Osteoblast (primary cell): ENCODE results near the gene GSE1. TPM values are rescaled to one million over a fixed set of nuclear protein-coding genes. Genes with fewer than 3 reads are reported as not detected.

ENCODE experiments used
- DNase-seq: peaks from one replicate; pipeline ENCODE4 v3.0.0; 2011; ENCODE audit warnings: low spot score, mixed read lengths; ENCODE audit not compliant: insufficient read length; ENCODE audit errors: missing footprints
- H2AFZ ChIP-seq: 2 replicates; pipeline ENCODE4 v1.6.0; 2011; ENCODE audit warnings: mild to moderate bottlenecking, low read length
- H3K27ac ChIP-seq: 2 replicates; pipeline ENCODE4 v1.5.1; 2011; ENCODE audit warnings: mild to moderate bottlenecking, low read depth, low read length, moderate library complexity
- H3K27me3 ChIP-seq: 2 replicates; pipeline ENCODE4 v1.6.0; 2012; ENCODE audit warnings: mild to moderate bottlenecking, control low read depth, inconsistent platforms, low read length, moderate library complexity; ENCODE audit not compliant: insufficient read depth
- H3K36me3 ChIP-seq: 2 replicates; pipeline ENCODE4 v1.5.1; 2011; ENCODE audit warnings: mild to moderate bottlenecking, low read length, control low read depth, moderate library complexity; ENCODE audit not compliant: insufficient read depth
- H3K4me1 ChIP-seq: 2 replicates; pipeline ENCODE4 v1.5.1; 2011; ENCODE audit warnings: mild to moderate bottlenecking, low read length, control low read depth, moderate library complexity; ENCODE audit not compliant: insufficient read depth
- H3K4me2 ChIP-seq: 2 replicates; pipeline ENCODE4 v1.6.0; 2011; ENCODE audit warnings: mild to moderate bottlenecking, low read length; ENCODE audit not compliant: insufficient read depth
- H3K4me3 ChIP-seq: fragments of 200-600 bp; sonication (generic); 3 replicates; pipeline ENCODE4 v1.5.1; 2012; ENCODE audit warnings: mild to moderate bottlenecking, low read length, inconsistent platforms; ENCODE audit not compliant: insufficient read depth
- H3K79me2 ChIP-seq: 2 replicates; pipeline ENCODE4 v1.6.0; 2012; ENCODE audit warnings: mild to moderate bottlenecking, low read length, control low read depth, inconsistent platforms; ENCODE audit not compliant: insufficient read depth
- H3K9me3 ChIP-seq: 2 replicates; pipeline ENCODE4 v1.5.1; 2011; ENCODE audit warnings: low read depth, low read length, control low read depth
- H4K20me1 ChIP-seq: 2 replicates; pipeline ENCODE4 v1.6.0; 2012; ENCODE audit warnings: mild to moderate bottlenecking, low read length, control low read depth; ENCODE audit not compliant: insufficient read depth
- total RNA-seq: library from RNA; depleted of rRNA; stranded (reverse); fragments of >200 nt; gene quantifications from 2 replicates; pipeline ENCODE4 v1.2.3, GENCODE V29; 2012
- TF ChIP-seq, protein P1 (sequence below): IDR thresholded peaks from 2 replicates; pipeline ENCODE4 v1.5.1; 2011; ENCODE audit warnings: mild to moderate bottlenecking, low read depth, low read length, moderate library complexity; ENCODE audit errors: extremely low read depth

Gene GSE1
- total RNA-seq, 1 donor, result 49.6 TPM

DNA sequence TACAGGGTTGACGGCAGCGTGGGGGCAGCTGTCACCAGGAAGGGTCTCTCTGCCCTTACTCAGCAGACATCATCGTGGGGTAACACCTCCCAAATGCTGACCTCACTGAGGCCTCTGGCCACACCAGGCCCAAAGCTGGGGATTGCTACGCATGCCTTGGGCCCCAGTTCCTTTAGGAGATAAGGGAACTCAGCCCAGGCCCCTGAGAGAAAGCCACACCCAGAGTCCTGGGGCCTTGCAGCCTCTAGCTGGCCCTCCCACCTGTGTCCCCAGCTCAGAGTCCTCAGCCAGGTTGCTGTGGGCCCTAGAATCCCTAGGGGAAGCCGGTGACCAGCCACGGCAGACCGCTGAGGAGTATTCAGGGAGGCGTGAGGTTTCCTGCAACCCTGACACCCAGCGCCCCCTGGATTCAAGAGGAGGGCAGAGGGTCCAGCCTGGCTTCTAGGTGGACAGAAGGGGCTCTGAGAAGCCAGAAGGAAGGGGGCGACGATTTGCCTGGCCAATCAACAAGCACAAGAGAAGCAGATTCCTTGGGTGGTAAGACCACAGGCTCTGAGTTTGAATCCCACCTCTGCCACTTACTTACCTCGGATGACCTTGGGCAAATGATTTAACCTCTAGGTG lies 85.9 kb downstream of the GSE1 start:
- TF ChIP-seq, protein P1, sequence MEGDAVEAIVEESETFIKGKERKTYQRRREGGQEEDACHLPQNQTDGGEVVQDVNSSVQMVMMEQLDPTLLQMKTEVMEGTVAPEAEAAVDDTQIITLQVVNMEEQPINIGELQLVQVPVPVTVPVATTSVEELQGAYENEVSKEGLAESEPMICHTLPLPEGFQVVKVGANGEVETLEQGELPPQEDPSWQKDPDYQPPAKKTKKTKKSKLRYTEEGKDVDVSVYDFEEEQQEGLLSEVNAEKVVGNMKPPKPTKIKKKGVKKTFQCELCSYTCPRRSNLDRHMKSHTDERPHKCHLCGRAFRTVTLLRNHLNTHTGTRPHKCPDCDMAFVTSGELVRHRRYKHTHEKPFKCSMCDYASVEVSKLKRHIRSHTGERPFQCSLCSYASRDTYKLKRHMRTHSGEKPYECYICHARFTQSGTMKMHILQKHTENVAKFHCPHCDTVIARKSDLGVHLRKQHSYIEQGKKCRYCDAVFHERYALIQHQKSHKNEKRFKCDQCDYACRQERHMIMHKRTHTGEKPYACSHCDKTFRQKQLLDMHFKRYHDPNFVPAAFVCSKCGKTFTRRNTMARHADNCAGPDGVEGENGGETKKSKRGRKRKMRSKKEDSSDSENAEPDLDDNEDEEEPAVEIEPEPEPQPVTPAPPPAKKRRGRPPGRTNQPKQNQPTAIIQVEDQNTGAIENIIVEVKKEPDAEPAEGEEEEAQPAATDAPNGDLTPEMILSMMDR, result no peak
- no peaks in the 10 kb centered on the region for H4K20me1 ChIP-seq
- H3K27me3 ChIP-seq, result peaks cover 31% of the 10 kb centered on the region
- no peaks in the 10 kb centered on the region for H3K9me3 ChIP-seq
- no peaks in the 10 kb centered on the region for H3K36me3 ChIP-seq
- no peaks in the 10 kb centered on the region for H3K79me2 ChIP-seq
- H3K4me2 ChIP-seq, result peak overlapping the region; percentile 34
- H3K27ac ChIP-seq, result no peak overlapping the region
- peak; percentile 77 for DNase-seq
- no peak overlapping the region for H2AFZ ChIP-seq
- H3K4me3 ChIP-seq, result no peak overlapping the region
- peaks cover 5% of the 10 kb centered on the region for H3K4me1 ChIP-seq

DNA sequence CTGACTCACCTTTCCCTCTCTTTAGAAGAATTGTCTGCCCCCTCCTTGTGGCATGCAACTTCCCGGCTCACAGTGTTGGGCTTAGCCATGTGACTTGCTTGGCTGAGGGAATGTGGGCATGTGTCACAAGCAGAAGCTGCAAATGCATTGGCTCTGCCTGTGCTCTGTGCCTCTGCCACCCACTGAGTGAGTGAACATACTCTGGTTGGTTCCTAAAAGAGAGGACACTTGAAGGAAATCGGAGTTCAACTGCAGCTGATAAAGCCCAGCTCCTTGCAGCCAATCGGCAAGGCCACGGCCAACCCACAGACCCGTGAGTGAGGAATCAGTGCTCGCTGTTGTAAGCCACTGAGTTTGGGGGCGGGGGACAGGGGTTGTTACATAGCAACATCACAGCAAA lies 86.5 kb downstream of the GSE1 start:
- peaks cover 5% of the 10 kb centered on the region for H3K4me1 ChIP-seq
- peak overlapping the region; percentile 49 for H2AFZ ChIP-seq
- TF ChIP-seq, protein P1, result no peak
- H3K4me3 ChIP-seq, result no peak overlapping the region
- H3K4me2 ChIP-seq, result peak overlapping the region; percentile 34
- no peak overlapping the region for H3K27ac ChIP-seq
- peaks cover 31% of the 10 kb centered on the region for H3K27me3 ChIP-seq
- no peaks in the 10 kb centered on the region for H3K79me2 ChIP-seq
- H4K20me1 ChIP-seq, result no peaks in the 10 kb centered on the region
- DNase-seq, result peak; percentile 94
- no peaks in the 10 kb centered on the region for H3K36me3 ChIP-seq
- H3K9me3 ChIP-seq, result no peaks in the 10 kb centered on the region

DNA sequence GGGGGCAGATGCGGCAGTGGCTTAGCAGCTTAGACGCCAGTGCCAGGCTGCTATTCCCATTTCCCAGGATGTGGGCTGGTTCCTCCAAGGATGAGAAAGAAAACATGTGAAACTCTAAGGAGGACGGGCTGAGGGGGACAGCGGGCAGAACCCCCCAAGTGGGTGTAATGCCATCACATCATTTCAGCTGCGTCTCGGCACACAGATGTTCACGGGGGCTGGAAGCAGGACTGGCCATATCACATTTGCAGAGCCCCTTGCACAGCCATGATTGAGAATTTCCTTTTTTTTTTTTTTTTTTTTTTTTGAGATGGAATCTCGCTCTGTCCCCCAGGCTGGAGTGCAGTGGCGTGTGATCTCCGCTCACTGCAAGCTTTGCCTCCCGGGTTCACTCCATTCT lies 90.9 kb downstream of the GSE1 start:
- H3K79me2 ChIP-seq, result no peaks in the 10 kb centered on the region
- H3K4me3 ChIP-seq, result no peak overlapping the region
- H3K27me3 ChIP-seq, result no peaks in the 10 kb centered on the region
- H3K4me1 ChIP-seq, result peaks cover 5% of the 10 kb centered on the region
- H3K4me2 ChIP-seq, result no peak overlapping the region
- H4K20me1 ChIP-seq, result no peaks in the 10 kb centered on the region
- TF ChIP-seq, protein P1, result no peak
- peak; percentile 54 for DNase-seq
- no peak overlapping the region for H2AFZ ChIP-seq
- H3K27ac ChIP-seq, result no peak overlapping the region
- H3K9me3 ChIP-seq, result no peaks in the 10 kb centered on the region
- H3K36me3 ChIP-seq, result no peaks in the 10 kb centered on the region

DNA sequence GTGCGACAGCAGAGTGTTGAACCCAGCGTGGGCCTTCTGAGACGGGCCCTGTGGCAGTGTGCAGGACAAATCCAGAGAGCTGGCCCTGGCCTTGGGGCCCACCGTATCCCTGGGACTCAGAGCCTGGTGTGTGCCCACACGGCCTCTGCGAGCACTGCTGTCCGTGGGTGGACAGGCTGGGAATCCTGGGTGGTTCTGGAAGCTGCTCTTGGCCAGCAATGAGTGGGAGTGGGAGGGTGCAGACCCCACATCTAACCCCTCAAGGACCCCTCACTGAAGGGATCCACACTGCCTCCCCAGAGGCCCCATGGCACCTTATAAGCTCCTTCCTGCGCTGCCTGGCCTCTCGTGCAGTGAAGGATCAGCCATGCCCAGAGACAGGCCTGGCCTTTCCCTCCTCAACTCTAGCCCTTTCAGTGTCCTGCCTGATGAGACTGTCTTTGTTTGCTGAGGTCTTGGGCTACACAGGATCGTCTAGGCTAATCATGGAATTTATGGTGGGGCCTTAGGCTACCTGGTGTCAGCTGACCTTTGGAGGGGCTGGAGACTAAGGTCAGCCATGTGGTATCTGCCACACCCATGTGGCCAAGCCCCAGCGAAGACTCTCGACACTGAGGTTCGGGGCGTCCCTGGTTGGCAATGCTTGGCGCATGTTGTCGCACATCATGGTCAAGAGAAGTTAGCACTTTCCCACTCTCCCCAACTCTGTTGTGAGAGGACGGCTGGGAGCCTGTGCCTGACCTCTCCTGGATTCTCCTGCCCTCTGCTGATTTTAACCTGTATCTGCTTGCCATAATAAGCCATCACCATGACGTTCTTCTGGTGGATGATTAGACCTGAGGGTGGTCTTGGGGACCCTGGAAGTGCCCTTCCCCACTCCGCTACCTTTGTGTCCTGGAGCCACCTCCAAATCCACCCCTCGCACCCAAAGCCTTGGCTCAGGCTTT lies 92.1 kb downstream of the GSE1 start:
- no peaks in the 10 kb centered on the region for H3K4me1 ChIP-seq
- no peaks in the 10 kb centered on the region for H3K9me3 ChIP-seq
- H3K4me3 ChIP-seq, result no peak overlapping the region
- no peak overlapping the region for H2AFZ ChIP-seq
- no peak overlapping the region for H3K27ac ChIP-seq
- no peaks in the 10 kb centered on the region for H3K36me3 ChIP-seq
- H3K79me2 ChIP-seq, result no peaks in the 10 kb centered on the region
- no peaks in the 10 kb centered on the region for H3K27me3 ChIP-seq
- no peaks in the 10 kb centered on the region for H4K20me1 ChIP-seq
- DNase-seq, result peak; percentile 62
- TF ChIP-seq, protein P1, result no peak
- no peak overlapping the region for H3K4me2 ChIP-seq
